ENCODE data around the gene CRADD.

- no peak for TF ChIP-seq RAD21 (IDR thresholded peaks at IDR 0.05; ENCODE audit: low read length)
- TF ChIP-seq, protein P1, sequence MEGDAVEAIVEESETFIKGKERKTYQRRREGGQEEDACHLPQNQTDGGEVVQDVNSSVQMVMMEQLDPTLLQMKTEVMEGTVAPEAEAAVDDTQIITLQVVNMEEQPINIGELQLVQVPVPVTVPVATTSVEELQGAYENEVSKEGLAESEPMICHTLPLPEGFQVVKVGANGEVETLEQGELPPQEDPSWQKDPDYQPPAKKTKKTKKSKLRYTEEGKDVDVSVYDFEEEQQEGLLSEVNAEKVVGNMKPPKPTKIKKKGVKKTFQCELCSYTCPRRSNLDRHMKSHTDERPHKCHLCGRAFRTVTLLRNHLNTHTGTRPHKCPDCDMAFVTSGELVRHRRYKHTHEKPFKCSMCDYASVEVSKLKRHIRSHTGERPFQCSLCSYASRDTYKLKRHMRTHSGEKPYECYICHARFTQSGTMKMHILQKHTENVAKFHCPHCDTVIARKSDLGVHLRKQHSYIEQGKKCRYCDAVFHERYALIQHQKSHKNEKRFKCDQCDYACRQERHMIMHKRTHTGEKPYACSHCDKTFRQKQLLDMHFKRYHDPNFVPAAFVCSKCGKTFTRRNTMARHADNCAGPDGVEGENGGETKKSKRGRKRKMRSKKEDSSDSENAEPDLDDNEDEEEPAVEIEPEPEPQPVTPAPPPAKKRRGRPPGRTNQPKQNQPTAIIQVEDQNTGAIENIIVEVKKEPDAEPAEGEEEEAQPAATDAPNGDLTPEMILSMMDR (conservative IDR thresholded peaks at IDR 0.05; ENCODE audit: low read depth, low read length) = no peak
These were observed 86.6 kb downstream of the CRADD start for GRCh38 chr12:93763746-93764147.

Data from IMR-90 (cell line).